BLaER1 (cell line): ENCODE data around the gene NUBP1.

ENCODE experiments used
- H3K27ac ChIP-seq: shearing (Covaris generic); formaldehyde crosslinking; 2 replicates; pipeline ENCODE4 v1.8.1; 2022
- H3K27me3 ChIP-seq: shearing (Covaris generic); formaldehyde crosslinking; 2 replicates; pipeline ENCODE4 v1.8.1; 2022
- H3K36me3 ChIP-seq: shearing (Covaris generic); formaldehyde crosslinking; 2 replicates; pipeline ENCODE4 v1.8.1; 2022
- H3K4me1 ChIP-seq: shearing (Covaris generic); formaldehyde crosslinking; 2 replicates; pipeline ENCODE4 v1.8.1; 2022
- H3K4me2 ChIP-seq: shearing (Covaris generic); formaldehyde crosslinking; 2 replicates; pipeline ENCODE4 v1.8.1; 2022
- H3K4me3 ChIP-seq: shearing (Covaris generic); formaldehyde crosslinking; 2 replicates; pipeline ENCODE4 v1.8.1; 2022
- H3K9ac ChIP-seq: shearing (Covaris generic); formaldehyde crosslinking; 2 replicates; pipeline ENCODE4 v1.8.1; 2022
- H3K9me3 ChIP-seq: shearing (Covaris generic); formaldehyde crosslinking; 2 replicates; pipeline ENCODE4 v1.8.1; 2022
- H4K20me1 ChIP-seq: shearing (Covaris generic); formaldehyde crosslinking; 2 replicates; pipeline ENCODE4 v1.8.1; 2022
- Cebpa-rat ChIP-seq: shearing (Covaris generic); IDR thresholded peaks from 2 replicates; pipeline ENCODE4 v1.8.1; 2022

Gene NUBP1

DNA sequence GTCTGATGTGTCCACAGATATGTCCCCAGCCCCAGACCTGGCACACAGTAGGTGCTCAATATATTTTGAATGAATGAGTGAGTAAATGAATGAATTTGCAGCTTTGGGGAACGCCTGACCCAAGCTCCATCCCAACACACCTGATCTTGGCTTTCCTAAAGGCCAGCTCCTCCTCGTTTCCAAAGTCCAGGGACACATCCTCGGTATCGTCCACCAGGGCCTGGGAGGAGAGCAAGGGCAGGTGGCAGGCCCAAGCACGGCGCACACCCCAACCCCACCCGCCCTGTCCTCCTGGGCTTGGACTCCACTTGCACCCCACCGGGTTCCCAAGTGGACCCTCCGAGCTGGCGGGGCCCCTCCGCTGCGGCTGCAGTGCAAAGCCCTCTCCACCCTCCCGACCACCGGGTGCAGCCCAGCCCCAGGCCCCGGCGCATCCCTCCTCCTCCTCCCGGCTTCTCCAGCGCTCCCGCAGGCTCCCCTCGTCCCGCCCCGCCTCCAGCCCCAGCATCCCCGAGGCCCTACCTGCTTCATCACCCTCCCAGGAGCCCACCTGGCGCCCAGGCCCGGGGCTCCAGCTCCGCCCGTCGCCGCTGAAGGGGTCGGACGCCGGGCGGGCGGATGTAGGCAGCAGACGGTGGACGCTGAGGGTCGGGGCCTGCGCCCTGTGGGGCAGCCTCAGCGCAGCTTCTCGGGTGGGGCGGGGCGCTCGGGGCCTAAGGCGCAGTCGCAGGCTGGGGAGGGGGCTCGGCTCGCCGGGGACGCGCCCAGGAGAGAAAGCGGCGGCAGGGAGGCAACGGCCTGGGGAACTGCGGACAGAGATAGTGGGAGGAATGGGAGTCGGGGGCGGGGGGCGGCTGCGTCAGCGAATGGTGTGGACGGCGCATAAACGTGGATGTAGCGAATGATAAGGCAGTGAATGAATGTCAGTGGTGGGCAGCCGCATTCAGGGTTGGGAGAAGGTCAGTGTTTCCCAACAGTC is 74.6 kb downstream of the NUBP1 start, which contains the start of gene TVP23A:
TVP23A (minus strand) TSS at position 832 of the 979 bp plus-strand sequence; CDS start at position 531, 301 bp downstream.
- H3K4me3 ChIP-seq: no peak within 1 kb of the TSS

More for the DNA sequence above, 74.6 kb downstream of the NUBP1 start, which contains the start of gene TVP23A:
- Histone ChIP-seq H4K20me1 (no peaks in the 10 kb centered on the region), H3K4me2 (0 out of 2 replicates have a peak within 1 kb of the TSS, but pooled peaks have one; percentile 44), H3K27me3 (no peaks in the 10 kb centered on the region), H3K9ac (no peak within 1 kb of the TSS), H3K9me3 (no peaks in the 10 kb centered on the region), H3K27ac (peak within 1 kb of the TSS; percentile 20), H3K36me3 (no peaks in the 10 kb centered on the region), H3K4me1 (peaks cover 61% of the 10 kb centered on the region)
- no peak for TF ChIP-seq Cebpa-rat
